Measurements from ENCODE around the gene ICAM5. TPM values are rescaled to one million over a fixed set of nuclear protein-coding genes. Genes with fewer than 3 reads are reported as not detected.
A peak's percentile ranks its signal among the peaks of the same experiment; 100 is the strongest.
"Not testable (repeated sequence)": the region's sequence is repeated elsewhere in the genome, so short reads cannot be mapped to it uniquely, and the experiment has no call there.

Gene ICAM5
- 1.9 and 2.1 TPM in 2 replicates for total RNA-seq (2014; rRNA removed; shearing (Covaris generic))
- polyA plus RNA-seq (2014; cell fraction: nucleus; rRNA removed), result 50.7 and 66.7 TPM in 2 replicates

DNA sequence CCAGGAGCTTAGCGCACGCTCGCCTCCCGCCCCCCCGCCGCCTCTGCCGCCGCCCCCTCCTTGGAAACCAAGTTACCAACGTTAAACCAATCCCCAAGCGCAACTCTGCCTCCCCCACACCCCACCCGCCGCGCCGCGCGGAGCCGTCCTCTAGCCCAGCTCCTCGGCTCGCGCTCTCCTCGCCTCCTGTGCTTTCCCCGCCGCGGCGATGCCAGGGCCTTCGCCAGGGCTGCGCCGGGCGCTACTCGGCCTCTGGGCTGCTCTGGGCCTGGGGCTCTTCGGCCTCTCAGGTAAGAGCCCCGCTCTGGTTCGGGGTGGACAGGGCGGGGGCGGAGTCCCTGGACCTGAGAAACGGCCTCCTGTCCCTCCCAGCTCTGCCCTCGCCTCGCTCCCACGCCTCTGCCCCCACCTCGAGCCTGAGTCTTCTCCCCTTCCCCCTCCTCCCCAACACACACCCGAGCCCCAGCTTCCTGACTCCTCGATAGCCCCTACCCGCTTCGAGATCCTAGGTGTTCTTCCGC lies at the start of gene ICAM5:
Gene ICAM5, plus strand, starts transcription at position 117 of the 521 bp plus-strand sequence. Its CDS starts 92 bp downstream, at position 209.
- DNase-seq (ENCODE audit: extremely low read depth, low read depth), result no peak

- DNase-seq (ENCODE audit: extremely low read depth, low read depth), result not testable (repeated sequence)
These were observed 47.8 kb upstream of the ICAM5 start for GRCh38 chr19:10241826-10242449.

DNA sequence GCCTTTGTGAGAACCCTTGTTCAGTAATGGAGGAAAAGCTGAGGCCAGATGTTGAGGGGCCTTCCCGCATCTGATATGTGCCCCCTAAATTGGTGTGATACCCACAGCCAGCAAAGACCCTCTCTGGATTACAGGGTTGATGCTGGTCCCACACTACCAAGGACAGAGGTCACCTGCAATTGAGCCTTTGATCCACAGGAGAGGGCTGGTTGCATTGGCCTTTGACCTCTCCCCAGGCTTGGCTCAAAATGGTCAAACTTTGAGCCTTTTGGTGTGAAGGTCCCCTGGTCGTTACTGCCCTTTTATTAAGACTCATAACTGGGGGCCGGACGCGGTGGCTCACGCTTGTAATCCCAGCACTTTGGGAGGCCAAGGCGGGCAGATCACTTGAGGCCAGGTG lies 46.1 kb upstream of the ICAM5 start:
- DNase-seq (ENCODE audit: extremely low read depth, low read depth), result no peak

- DNase-seq (ENCODE audit: extremely low read depth, low read depth), result no peak
These were observed 44.4 kb upstream of the ICAM5 start for GRCh38 chr19:10245189-10245939.

GRCh38 chr19:10246511-10246910 lies 43.2 kb upstream of the ICAM5 start:
- no peak for DNase-seq (ENCODE audit: extremely low read depth, low read depth)

DNA sequence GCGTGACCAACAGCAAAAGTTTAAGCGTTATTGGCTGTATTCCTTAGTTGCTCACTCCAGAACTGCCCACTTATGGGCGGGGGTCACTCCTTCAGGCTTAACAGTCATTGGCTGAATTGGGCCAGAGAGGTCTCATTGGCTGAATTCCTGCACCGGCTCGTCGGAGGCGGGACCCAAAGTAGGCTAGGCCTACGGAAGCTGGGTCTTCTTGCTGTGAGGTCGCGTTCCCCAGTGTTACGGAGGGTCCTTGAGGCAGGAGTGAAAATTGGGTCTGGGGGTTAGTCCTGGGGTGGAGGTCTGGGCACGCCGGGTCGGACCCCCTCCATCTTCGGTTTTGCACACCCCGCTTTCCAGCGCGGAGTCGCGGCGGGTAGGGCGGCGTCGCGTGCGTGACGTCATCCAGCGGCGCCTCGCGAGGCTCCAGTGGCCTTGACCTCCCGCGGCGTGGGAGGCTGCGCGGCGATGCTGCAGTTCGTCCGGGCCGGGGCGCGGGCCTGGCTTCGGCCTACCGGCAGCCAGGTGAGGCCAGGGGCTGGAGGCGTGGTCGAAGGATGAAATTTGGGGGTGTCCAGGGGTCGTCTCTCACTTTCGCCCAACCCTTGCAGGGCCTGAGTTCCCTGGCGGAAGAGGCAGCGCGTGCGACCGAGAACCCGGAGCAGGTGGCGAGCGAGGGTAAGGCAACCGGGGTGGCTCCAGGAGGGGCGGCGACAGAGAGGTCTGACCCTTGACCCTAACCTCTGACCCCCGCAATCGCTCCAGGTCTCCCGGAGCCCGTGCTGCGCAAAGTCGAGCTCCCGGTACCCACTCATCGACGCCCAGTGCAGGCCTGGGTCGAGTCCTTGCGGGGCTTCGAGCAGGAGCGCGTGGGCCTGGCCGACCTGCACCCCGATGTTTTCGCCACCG lies 37.7 kb upstream of the ICAM5 start, which contains the start of gene MRPL4:
Gene MRPL4, plus strand, starts transcription at position 423 of the 903 bp plus-strand sequence. Its CDS starts 40 bp downstream, at position 463.
- DNase-seq (ENCODE audit: extremely low read depth, low read depth), result peak; percentile 96

DNA sequence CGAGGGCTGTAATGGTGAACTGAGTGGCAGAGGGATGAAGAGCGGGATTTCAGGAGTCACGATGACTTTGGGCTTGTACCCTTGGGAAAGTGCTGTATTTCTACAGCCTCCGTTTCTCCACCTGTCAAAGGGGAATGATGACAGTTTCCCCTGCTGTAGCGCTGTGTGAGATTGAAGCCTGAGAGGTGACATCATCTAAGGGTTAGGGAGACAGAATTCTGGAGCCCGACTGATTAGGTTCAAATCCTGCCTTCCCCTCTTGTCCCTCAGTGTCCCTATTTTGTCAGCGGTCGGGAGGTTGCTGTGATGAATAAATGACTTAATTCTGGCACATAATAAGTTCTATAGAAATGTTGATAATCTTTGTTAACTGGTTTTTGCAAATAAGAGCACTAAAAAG lies 37.0 kb upstream of the ICAM5 start:
- DNase-seq (ENCODE audit: extremely low read depth, low read depth), result no peak

- DNase-seq (ENCODE audit: extremely low read depth, low read depth), result no peak
These were observed 35.5 kb upstream of the ICAM5 start for GRCh38 chr19:10254244-10254643.

- DNase-seq (ENCODE audit: extremely low read depth, low read depth), result no peak
These were observed 34.4 kb upstream of the ICAM5 start for GRCh38 chr19:10255358-10255757.

DNA sequence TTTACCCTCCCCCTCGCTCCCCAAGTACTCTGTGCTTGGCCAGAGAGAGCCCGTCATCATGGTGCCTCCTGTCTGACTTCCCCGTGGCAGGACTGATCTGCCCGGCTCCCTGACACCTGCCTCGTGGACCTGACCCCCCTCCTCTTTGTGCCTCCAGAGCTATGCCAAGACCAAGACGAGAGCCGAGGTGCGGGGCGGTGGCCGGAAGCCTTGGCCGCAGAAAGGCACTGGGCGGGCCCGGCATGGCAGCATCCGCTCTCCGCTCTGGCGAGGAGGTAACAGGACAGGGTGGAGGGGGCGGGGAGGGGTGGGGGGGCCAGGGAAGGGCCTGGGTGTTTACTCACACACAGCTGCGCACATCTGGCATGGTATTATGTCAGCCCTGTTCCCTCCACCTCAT lies 33.2 kb upstream of the ICAM5 start:
- DNase-seq (ENCODE audit: extremely low read depth, low read depth), result no peak

GRCh38 chr19:10256970-10257615 lies 32.7 kb upstream of the ICAM5 start:
- no peak for DNase-seq (ENCODE audit: extremely low read depth, low read depth)

DNA sequence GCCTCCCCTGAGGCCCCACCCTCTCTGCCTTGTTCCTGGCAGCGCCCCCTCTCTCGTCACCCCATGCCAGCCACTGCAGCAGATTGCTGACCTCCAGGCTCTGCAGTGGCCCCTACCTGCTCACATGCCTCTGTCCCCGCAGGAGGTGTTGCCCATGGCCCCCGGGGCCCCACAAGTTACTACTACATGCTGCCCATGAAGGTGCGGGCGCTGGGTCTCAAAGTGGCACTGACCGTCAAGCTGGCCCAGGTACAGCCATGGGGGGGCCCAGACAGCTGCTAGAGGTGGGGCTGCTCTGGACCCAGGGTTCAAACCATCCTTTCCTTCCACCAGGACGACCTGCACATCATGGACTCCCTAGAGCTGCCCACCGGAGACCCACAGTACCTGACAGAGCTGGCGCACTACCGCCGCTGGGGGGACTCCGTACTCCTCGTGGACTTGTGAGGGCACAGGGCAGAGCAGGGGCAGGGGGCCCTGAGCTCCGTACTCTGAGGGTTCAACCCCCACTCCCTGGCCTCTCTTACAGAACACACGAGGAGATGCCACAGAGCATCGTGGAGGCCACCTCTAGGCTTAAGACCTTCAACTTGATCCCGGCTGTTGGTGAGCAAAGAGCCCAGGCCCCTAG lies 31.6 kb upstream of the ICAM5 start:
- DNase-seq (ENCODE audit: extremely low read depth, low read depth), result no peak

- DNase-seq (ENCODE audit: extremely low read depth, low read depth), result peak; percentile 69
These were observed 30.4 kb upstream of the ICAM5 start for GRCh38 chr19:10259162-10259905.

DNA sequence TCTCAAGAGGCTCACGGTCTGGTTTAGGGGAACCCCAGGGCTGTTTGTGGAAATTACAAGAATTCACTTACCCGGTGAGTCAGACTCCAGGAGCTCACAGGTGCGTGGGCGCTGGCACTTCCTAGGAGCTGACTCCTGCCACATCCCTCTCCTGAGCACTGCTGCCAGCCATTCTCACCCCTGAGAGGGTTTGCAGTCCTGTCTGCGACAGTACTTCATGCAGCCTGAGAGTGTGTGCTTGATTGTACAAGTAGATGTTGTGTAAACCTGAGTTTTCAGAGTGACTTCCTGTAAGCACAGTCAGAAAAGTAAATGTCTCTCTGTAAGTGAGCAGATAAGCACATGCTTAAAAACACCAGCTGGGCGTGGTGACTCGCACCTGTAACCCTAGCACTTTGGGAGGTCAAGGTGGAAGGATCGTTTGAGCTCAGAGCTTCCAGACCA lies 29.6 kb upstream of the ICAM5 start:
- no peak for DNase-seq (ENCODE audit: extremely low read depth, low read depth)

DNA sequence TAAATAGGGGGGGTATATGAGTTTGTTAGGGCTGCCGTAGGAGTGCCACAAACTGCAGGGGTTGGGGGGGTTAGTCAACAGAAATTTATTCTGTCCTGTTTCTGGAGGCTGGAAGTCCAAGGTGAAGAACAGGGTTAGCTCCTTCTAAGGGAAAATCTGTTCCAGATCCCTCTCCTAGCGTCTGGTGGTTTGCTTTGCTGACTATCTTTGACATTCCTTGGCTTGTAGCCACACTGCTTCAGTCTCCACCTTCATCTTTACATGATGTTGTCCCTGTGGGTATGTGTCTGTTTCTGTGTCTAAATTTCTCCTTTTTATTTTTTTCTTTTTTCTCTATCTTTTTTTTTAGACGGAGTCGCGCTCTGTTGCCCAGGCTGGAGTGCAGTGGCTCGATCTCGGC lies 27.0 kb upstream of the ICAM5 start:
- DNase-seq (ENCODE audit: extremely low read depth, low read depth), result no peak

GRCh38 chr19:10266706-10267105 lies 23.0 kb upstream of the ICAM5 start:
- no peak for DNase-seq (ENCODE audit: extremely low read depth, low read depth)

- DNase-seq (ENCODE audit: extremely low read depth, low read depth), result no peak
These were observed 21.7 kb upstream of the ICAM5 start for GRCh38 chr19:10268071-10268470.

- peak; percentile 56 for DNase-seq (ENCODE audit: extremely low read depth, low read depth)
These were observed 20.2 kb upstream of the ICAM5 start for GRCh38 chr19:10269333-10270179.

All from NCI-H460 (cell line).